Smooth muscle cell (in vitro differentiated cells): ENCODE data around the gene SETD7. TPM values are rescaled to one million over a fixed set of nuclear protein-coding genes. Genes with fewer than 3 reads are reported as not detected.

Source experiments
- DNase-seq: peaks from one replicate; lab custom pipeline; 2025; ENCODE audit not compliant: unreplicated experiment; lab: John Stamatoyannopoulos, UW
- H2AFZ ChIP-seq: fragments of 200-600 bp; sonication (generic); 2 replicates; pipeline ENCODE4 v1.6.0; 2016; ENCODE audit warnings: antibody characterized with exemption, low read depth, mild to moderate bottlenecking
- H3F3A ChIP-seq: fragments of 200-600 bp; sonication (generic); 2 replicates; pipeline ENCODE4 v1.6.0; 2017; ENCODE audit warnings: antibody characterized with exemption, low read depth
- H3K27ac ChIP-seq: fragments of 200-600 bp; sonication (generic); 2 replicates; pipeline ENCODE4 v1.5.1; 2016; ENCODE audit warnings: low read depth, mild to moderate bottlenecking
- H3K27me3 ChIP-seq: fragments of 200-600 bp; sonication (generic); 2 replicates; pipeline ENCODE4 v1.6.1; 2016; ENCODE audit warnings: low read depth, mild to moderate bottlenecking
- H3K36me3 ChIP-seq: fragments of 200-600 bp; sonication (generic); 2 replicates; pipeline ENCODE4 v1.5.1; 2016; ENCODE audit warnings: low read depth
- H3K4me1 ChIP-seq: fragments of 200-600 bp; sonication (generic); 2 replicates; pipeline ENCODE4 v1.5.1; 2016; ENCODE audit warnings: low read depth
- H3K4me2 ChIP-seq: fragments of 200-600 bp; sonication (generic); 2 replicates; pipeline ENCODE4 v1.6.0; 2016; ENCODE audit warnings: mild to moderate bottlenecking
- H3K4me3 ChIP-seq: fragments of 200-600 bp; sonication (generic); 2 replicates; pipeline ENCODE4 v1.5.1; 2016; ENCODE audit warnings: mild to moderate bottlenecking
- H3K79me2 ChIP-seq: fragments of 200-600 bp; sonication (generic); 2 replicates; pipeline ENCODE4 v1.6.0; 2016; ENCODE audit warnings: low read depth, mild to moderate bottlenecking
- H3K9ac ChIP-seq: fragments of 200-600 bp; sonication (generic); 2 replicates; pipeline ENCODE4 v1.6.0; 2016; ENCODE audit warnings: low read depth
- H3K9me3 ChIP-seq: fragments of 200-600 bp; sonication (generic); replicated peaks from 2 replicates; pipeline ENCODE4 v1.5.1; 2016; ENCODE audit warnings: low read depth
- H4K20me1 ChIP-seq: fragments of 200-600 bp; sonication (generic); 2 replicates; pipeline ENCODE4 v1.6.0; 2016; ENCODE audit warnings: low read depth
- CTCF ChIP-seq: fragments of 200-600 bp; sonication (generic); IDR thresholded peaks from 2 replicates; pipeline ENCODE4 v1.5.1; 2017; ENCODE audit warnings: borderline replicate concordance, mild to moderate bottlenecking, antibody characterized with exemption; ENCODE audit not compliant: insufficient read depth, poor library complexity, severe bottlenecking
- WGBS: methylation state at CpG from one replicate; pipeline ENCODE4 v1.1.7; 2016; ENCODE audit warnings: low lambda C conversion rate; 5-methylcytosine and 5-hydroxymethylcytosine counted together
- polyA plus RNA-seq: library from polyadenylated mRNA; unstranded; fragments of >200 nt; fragmentation: Nextera tagmentation; extraction: Ambion mirVana; gene quantifications from 2 replicates; pipeline ENCODE4 v1.2.1, GENCODE V29; 2016
- total RNA-seq: library from RNA; depleted of rRNA; stranded (reverse); fragments of >200 nt; gene quantifications from 2 replicates; pipeline ENCODE4 v1.2.3, GENCODE V29; 2014

Gene SETD7
- total and polyA plus RNA-seq, 2 experiments from 2014 or later = 8.5 to 34.2 TPM

- DNase-seq = no peak
- H3K4me1 ChIP-seq = peaks cover 52% of the 10 kb centered on the region
- no peaks in the 10 kb centered on the region for H3K36me3 ChIP-seq
- H2AFZ ChIP-seq = no peak overlapping the region
- H3K9ac ChIP-seq = peak overlapping the region; percentile 30
- no peak overlapping the region for H3K4me3 ChIP-seq
- H3K79me2 ChIP-seq = peaks cover 62% of the 10 kb centered on the region
- peak overlapping the region; percentile 96 for H3K4me2 ChIP-seq
- H3K27ac ChIP-seq = peak overlapping the region; percentile 98
- 34% methylated on average over 5 of the region's 5 CpGs for WGBS
- no peak for TF ChIP-seq CTCF
- no peaks in the 10 kb centered on the region for H3K9me3 ChIP-seq
- H4K20me1 ChIP-seq = peaks cover 48% of the 10 kb centered on the region
- H3F3A ChIP-seq = peaks cover 23% of the 10 kb centered on the region
- H3K27me3 ChIP-seq = no peaks in the 10 kb centered on the region
Observed at GRCh38 chr4:139552517-139553307, 3.3 kb downstream of the SETD7 start.

- 19% methylated on average over 5 of the region's 5 CpGs for WGBS
- Histone ChIP-seq H3K9me3 (no peaks in the 10 kb centered on the region), H3F3A (peaks cover 16% of the 10 kb centered on the region), H4K20me1 (peaks cover 67% of the 10 kb centered on the region), H3K27ac (peak overlapping the region; percentile 98), H3K4me1 (peaks cover 43% of the 10 kb centered on the region), H2AFZ (no peak overlapping the region), H3K9ac (peak overlapping the region; percentile 67), H3K79me2 (peaks cover 81% of the 10 kb centered on the region), H3K4me3 (peak overlapping the region; percentile 8), H3K36me3 (no peaks in the 10 kb centered on the region), H3K4me2 (peak overlapping the region; percentile 96), H3K27me3 (no peaks in the 10 kb centered on the region)
- no peak for TF ChIP-seq CTCF
- DNase-seq = no peak
Observed at GRCh38 chr4:139550724-139551429, 5.1 kb downstream of the SETD7 start.

- 98% methylated on average over 3 of the region's 3 CpGs for WGBS
- Histone ChIP-seq H3K79me2 (peaks cover 86% of the 10 kb centered on the region), H3K27me3 (no peaks in the 10 kb centered on the region), H3K9ac (no peak overlapping the region), H3K4me2 (no peak overlapping the region), H3K9me3 (no peaks in the 10 kb centered on the region), H3K4me3 (no peak overlapping the region), H3K27ac (no peak overlapping the region), H3K36me3 (no peaks in the 10 kb centered on the region), H2AFZ (no peak overlapping the region), H3F3A (peaks cover 10% of the 10 kb centered on the region), H4K20me1 (peaks cover 81% of the 10 kb centered on the region), H3K4me1 (peaks cover 25% of the 10 kb centered on the region)
- TF ChIP-seq CTCF = no peak
- no peak for DNase-seq
Observed at GRCh38 chr4:139547979-139548378, 8.0 kb downstream of the SETD7 start.
